GM21737 (cell line): ENCODE results near the gene NCAPG2.
A peak's percentile ranks its signal among the peaks of the same experiment; 100 is the strongest.
"Not testable (repeated sequence)": the region's sequence is repeated elsewhere in the genome, so short reads cannot be mapped to it uniquely, and the experiment has no call there.

Experiments
- ATAC-seq: cut with Tn5 transposase; IDR thresholded peaks from one replicate; pipeline ENCODE4 v1.9.1; 2021; ENCODE audit warnings: mild to moderate bottlenecking, moderate library complexity; ENCODE audit not compliant: unreplicated experiment

The NCAPG2 gene

DNA sequence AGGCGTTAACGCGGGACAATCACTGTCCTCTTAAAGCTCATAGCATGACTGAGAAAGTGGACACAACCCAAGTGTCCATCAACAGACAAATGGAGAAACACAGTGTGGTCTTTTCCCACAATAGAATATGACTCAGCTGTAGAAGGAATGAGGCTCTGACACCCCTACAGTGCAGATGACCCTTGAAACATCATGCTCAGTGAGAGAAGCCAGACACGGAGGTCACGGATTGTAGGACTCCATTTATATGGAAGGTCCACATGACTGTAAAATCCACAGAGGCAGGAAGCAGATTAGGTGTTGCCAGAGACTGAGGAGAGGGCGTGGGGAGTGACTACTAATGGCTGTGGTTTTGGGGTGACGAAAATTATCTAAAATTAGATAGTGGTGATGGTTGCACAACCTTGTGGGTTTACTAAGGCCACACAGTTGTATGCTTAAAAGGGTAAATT is 6.1 kb upstream of the NCAPG2 start:
- ATAC-seq = no peak

DNA sequence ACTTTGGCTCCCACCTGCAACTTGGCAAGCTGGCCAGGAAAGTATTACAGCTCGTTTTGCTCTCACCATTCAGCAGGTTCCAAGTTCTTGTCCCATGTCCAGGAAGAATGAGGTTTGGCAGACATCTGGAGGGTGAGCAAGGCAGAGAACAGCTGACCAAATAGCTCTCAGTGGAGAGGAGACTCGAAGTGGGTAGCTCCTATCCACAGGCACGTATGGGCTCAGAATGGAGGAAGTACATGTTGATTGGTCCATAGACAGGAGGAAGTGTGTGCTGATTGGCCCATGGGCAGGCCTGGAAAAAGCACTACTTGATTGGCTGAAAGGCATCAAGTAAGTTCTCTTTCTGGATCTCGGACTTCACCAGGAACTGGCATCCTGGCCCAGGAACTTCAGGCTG is 3.0 kb upstream of the NCAPG2 start:
- no peak for ATAC-seq

DNA sequence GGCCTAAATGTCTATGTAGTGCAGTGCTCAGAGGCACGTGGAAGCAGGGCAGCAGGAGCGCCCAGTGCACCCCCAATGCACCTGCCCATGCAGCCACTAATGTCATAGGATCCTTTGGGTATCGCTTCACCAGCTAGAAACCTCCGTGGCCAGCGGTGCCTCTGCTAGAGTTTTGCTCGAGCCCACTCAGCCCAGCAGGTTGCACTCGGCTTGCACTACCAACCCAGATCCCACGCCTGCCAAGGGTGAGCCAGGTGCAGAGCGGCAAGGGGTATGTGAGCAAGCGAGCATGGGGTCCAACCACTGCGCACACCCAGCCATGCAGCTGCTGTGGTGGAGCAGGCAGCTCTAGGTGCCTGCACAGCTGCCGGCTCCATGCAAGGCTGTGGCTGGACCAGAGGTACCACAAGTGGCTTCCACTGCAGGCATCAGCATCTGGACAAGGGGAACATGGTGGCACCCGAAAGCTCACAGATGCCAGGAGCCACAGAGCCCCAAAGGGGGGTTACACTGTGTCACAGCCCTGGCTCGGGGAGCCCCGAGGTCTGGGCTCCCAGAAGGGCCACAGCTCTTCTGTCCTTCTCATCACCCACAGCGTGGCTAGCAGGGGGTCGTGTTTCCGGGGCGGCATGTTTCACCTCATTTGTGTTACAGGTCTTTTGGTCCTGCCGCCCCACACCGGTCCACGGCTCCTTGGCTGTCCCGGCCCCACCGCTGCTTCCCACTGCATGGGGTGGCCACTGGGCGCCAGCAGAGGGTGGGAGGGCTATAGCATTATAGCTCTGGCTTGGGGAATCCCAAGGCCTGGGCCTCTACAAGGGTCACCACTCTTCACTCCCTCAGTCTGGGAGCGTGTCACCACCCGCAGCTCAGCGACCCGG is 2.3 kb upstream of the NCAPG2 start:
- no peak for ATAC-seq

DNA sequence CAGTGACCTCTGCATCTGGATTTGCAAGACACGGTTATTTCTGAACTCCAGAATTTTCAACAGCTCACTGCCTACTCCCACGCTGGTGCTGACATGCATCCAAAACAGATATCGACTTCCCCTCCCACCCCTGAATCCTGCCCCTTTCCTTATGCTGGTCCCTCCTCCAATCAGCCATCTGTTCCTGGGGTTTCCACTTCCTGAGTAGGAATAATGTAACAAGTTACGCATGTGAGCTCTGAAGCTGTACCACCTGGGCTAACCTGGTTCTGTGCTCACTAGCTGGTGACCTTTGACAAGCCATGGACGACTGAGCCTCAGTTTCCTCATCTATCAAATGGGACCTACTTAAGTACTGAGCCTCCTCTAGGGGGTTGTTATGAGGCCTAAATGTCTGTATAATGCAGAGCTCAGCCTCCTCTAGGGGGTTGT is 1.7 kb upstream of the NCAPG2 start:
- no peak for ATAC-seq

DNA sequence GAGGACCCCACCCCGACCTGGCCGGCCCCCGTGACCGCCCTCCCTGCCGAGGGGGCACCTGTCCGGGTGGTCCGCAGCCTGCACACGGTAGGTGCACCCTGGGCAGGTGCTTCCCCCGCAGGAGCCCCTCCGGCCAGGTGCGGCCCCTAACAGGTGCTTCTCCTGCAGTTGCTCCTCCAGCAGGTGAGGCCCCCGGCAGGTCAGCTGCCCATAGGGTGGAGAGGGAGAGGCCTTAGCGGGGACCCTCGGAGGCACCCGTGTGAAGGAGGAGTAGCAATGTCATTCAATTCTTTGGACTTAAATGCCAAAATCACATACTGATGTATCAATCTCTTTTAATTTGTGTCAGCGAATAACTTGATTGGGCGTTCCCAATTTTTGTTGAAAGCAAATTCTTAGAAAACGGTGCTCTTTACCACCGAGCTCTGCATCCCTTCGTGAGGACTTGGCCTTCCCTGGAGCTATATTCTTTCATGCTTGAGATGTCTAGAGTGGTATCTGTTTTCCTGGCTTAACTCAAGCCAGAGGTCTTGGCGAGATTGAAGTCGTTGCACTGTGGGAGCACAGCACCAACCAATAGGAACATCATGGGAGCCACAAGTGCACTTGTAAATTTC is 738 bp upstream of the NCAPG2 start:
- ATAC-seq = no peak

DNA sequence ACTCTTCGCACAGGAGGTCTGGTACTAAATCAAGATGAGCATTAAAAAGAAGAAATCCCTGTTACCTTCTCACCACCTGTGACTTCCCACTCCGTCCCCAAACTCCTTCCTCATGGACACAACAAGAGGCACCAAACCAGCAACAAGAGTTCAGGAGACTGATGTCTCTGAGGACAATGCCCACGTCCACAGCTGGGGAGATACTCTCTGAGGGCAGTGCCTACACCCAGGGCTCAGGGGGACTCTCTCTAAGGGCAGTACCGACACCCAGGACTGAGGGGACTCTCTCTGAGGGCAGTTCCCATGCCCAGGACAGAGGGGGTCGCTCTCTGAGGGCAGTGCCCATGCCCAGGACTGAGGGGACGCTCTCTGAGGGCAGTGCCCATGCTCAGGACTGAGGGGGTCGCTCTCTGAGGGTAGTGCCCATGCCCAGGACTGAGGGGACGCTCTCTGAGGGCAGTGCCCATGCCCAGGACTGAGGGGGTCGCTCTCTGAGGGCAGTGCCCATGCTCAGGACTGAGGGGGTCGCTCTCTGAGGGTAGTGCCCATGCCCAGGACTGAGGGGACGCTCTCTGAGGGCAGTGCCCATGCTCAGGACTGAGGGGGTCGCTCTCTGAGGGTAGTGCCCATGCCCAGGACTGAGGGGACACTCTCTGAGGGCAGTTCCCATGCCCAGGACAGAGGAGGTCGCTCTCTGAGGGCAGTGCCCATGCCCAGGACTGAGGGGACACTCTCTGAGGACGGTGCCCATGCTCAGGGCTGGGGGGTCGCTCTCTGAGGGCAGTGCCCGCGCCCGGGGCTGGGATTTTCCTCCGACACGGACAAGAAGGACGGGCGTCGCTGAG is 703 bp downstream of the NCAPG2 start:
- not testable (repeated sequence) for ATAC-seq

DNA sequence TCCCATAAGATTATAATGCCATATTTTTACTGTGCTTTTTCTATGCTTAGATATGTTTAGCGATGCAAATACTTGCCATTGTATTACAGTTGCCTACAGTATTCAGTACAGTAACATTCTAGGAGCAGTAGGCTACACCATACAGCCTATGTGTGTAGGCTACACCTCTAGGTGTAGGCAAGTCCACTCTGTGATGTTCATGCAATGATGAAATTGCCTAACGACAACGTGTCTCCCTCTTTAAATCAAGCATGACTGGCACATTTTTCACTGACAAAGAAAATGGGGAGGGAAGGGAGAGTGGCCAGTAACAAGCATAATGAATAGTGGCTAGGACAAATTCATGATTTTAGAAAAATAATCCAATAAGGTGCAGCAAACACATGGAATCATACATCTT is 1.7 kb downstream of the NCAPG2 start:
- ATAC-seq = no peak

DNA sequence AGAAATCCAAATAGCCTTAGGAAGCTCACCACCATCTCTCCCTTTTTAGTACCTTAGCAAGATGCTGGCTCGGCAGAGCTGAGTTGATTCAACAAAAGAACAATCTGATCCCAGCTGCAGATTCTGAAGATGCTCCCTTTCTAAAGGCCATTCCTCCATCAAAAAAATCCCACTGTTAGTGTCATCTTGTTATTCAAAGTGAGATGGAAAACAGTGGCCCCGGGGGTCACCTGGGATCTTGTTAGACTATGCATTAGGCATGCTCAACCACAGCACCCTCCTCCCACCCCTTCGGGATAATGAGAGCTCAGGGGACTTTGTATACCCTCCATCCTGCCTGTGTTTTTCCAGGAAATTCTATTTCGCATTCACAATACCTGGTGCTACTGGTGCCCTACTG is 2.4 kb downstream of the NCAPG2 start:
- ATAC-seq = no peak

DNA sequence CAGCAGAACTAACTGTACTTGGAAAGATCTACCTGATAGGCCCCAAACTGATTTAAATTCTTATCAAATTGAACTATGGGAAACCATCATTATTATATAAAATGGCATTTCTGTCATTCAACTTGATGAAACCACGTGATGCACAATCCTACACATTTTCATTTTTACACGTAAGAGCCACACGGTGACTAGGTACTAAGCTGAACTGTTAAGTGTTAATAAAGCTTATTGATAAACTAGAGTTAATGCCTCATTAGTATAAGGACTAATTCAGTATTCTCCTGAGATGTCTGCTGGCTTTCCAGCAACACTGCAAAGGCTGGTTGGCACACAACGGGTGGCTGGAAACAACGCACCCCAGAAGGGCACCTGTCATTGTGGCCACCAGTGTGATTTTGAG is 4.6 kb downstream of the NCAPG2 start:
- ATAC-seq = no peak

DNA sequence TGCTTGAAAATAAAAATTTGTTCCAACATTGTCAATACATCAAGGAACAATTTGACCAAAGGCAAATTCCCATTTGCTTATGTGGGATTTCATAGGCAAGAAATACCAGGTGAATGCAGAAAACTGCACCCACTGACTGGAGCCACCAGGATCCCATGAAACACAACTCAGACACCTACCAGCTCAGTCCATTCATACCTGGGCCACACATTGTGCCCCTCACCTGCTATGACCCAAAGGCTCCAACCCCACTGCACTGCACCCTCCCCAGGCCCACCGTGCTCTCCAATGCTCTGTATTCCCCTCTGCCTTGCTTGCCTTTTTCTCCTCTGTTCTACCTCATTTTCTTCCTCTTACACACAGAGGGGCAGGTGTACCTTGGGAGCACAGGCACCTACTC is 5.3 kb downstream of the NCAPG2 start:
- no peak for ATAC-seq

DNA sequence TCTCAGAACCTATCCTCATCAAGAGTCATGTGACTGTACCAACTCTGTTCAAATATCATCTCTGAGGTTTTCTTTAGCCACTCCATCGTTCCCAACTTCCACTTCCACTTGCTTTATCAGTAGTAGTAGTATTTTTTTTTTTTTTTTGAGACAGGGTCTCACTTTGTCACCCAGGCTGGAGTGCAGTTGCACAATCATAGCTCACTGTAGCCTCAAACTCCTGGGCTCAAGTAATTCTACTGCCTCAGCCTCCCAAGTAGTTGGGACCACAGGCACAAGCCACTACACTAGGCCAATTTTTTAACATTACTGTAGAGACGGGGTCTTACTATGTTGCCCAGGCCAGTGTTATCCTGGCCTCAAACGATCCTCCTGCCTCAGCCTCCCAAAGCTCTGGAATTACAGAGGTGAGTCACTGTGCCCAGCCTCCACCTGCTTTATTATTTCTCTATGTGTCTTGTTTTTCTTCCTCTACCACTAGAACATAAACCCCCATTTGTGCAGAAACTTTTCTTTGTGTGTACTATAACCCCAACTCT is 5.9 kb downstream of the NCAPG2 start:
- ATAC-seq = no peak

DNA sequence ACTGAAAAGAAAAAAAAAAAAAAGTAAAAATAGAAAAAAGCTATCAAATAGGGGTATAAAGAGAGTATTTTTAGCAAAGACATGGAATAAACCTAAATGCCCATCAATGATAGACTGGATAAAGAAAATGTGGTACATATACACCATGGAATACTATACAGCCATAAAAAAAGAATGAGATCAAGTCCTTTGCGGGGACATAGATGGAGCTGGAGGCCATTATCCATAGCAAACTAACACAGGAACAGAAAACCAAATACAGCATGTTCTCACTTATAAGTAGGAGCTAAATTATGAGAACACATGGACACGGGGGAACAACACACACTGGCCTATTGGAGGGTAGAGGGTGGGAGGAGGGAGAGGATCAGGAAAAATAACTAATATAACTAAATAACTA is 7.0 kb downstream of the NCAPG2 start:
- not testable (repeated sequence) for ATAC-seq

DNA sequence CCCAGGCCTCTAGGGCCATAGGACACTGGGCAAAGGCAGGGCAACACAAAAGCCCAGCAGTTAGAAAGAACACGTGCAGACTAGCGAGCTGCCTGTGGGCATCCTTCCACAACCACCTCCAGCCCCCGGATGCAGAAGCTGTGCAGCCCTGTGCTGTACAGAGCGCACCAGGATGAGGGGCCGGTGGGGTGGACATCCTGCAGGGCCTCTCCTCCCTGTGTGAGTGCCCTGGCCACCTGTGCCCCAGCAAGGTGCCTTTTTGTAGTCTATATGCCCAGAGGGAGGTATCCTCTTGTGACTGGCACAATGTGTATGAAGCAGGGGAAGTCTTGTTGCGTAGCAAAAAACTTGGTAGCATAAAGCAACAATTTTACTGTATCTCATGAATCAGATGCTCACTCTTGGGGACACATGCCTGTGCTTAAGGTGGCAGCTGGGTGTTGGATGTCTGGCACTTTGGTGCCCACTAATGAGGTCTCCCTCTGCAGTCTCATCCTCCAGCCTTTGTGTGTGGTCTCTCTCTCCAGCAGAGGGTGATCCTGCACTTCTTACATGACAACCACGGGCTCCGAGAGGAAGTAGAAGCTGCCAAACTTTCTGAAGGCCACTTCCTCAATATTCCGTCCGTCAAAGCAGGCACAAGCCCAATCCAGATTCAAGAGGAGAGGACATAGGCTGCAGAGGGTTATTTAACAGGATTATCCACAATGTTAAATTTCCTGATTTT is 8.7 kb downstream of the NCAPG2 start:
- ATAC-seq = peak; percentile 63

DNA sequence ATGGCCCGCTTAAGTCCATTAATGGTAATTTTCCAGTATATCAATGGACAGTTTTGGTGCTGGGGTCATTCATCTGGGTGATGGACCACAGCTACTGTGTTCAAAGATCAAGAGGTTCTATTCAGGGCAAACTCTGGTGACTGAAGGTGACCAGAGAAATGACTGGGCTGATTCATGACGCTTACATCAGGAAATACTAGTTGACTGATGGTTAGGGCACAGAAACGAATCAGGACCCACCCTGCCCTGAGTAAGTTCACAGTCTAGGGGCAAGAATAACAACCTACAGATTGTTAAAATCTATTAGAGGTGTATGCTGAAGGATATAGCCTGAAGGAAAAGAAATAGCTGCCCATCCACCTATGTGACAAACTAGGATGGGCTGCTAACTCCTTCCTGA is 9.5 kb downstream of the NCAPG2 start:
- ATAC-seq = no peak

DNA sequence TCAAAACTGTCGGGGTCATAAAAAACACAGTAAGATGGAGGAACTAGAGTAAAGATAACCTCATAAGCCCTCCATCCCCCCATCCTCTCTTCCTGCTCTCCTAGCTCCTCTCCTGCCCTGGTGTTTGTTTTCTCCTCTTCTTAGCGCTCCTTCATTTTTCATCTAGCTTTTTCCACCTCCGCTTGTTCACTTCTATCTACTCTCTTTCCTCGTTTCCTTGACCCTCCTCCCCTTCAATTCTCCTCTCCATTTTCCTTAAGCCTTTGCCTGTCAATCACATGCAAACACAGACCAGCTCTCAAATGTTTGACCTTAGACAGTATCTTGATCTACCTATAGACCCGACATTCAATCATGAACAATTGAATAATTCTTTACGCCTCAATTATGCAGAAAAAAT is 10.0 kb downstream of the NCAPG2 start:
- no peak for ATAC-seq

DNA sequence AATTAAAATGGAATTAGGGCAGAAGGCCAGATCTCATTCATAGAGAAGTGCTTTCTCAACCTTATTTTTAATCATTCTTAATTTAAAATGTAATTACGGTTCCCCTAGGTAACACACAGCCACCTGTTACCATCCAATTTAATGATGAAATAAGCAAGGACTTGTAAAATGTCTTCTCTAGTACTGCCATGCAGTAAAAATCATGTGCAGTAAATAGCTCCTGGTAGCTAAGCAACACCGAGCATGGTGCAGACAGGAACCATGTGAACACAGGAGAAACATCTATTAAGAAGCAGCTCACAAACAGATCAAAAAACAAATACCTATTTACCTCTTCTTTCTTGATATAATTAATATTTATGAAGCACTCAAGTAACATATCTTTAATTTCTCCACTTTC is 15.1 kb downstream of the NCAPG2 start:
- ATAC-seq = no peak

DNA sequence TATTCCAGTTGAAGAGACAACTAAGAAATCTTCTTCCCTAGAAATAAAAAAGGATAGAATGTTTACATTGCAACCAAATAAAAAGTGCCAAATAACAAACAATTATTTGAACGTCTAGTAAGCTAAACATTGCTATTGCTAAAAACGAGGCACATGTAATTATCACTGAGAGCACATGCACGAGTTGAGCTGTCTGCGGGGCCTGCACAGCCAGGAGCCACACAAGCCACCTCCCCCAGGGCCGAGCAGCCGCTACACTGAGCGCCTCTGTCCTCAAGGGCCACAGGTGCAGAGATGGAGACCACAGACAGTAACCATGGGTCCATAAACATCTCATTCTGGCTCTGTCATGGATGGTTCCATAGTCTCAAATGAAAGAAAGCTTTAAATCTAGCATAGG is 17.2 kb downstream of the NCAPG2 start:
- no peak for ATAC-seq

DNA sequence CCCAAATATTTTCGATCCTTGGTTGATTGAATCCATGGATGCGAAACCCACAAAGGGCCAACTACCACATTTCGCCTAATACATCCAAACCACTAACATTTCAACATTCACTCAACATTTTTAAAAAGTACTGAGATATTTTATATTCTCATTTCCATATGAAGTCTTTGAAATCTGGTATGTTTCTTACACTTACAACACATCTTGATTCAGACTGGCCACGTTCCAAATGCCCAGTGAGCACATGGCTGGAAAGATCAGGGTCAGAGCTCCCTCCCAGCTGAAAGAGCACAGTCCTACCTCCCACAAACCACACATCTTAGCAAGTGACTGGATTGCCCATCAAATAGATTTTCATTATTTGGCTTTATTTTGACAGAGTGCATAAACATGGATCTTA is 18.9 kb downstream of the NCAPG2 start:
- no peak for ATAC-seq

DNA sequence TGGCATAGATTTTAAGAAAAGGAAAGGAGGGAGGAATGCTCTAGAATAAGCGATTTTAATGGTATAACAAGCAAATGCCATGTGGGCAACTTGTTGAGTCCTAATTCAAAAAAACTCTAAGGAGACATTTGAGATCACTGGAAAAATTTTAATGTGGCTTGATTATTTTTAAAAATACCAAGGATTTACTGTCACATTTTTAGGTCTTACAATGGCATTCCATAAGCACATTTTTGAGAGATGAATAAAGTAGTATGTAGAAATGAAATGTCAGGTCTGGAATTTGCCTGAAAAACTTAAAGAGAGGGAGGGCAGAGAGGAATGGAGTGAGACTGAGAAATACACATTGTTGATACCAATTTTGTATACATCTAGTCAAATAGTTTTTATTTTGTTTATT is 20.3 kb downstream of the NCAPG2 start:
- ATAC-seq = no peak

DNA sequence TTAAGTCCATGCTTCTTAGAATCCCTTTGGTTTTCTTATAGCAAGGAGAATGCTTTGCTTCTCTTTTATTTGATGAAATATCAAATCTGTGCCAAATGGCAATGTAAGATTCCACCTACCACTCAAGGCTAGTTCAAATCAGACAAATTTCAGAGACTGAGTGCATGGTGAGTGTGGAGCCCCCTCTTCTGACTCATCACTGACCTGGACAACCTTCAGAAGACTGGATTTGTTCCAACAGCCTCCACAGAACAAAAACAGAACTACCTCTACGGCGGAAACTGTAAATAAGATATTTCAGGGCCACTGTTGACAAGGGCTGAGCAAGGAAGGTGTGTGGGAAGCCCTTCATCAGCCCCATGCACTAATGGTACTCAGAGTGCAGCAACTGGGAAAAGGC is 21.1 kb downstream of the NCAPG2 start:
- no peak for ATAC-seq

DNA sequence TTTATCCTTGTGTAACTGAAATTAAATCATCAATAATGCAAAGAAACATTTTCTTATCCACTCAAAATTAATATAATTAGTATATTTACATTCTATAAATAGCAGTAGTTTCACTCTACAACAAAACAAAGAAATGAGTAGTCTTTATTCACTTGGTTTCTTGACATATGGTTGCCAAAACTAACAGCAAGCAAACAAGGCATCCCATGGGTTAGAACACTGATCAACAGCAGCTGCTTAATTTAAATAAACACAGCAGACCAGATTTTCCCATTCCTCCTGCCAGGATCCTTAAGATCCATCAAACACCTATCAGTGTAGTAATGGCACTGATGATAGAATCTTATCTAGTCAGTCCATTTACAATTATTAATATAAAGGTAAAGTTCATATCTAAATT is 22.1 kb downstream of the NCAPG2 start:
- ATAC-seq = no peak
